ENCODE measurements around the gene LRG1.

LRG1 gene

DNA sequence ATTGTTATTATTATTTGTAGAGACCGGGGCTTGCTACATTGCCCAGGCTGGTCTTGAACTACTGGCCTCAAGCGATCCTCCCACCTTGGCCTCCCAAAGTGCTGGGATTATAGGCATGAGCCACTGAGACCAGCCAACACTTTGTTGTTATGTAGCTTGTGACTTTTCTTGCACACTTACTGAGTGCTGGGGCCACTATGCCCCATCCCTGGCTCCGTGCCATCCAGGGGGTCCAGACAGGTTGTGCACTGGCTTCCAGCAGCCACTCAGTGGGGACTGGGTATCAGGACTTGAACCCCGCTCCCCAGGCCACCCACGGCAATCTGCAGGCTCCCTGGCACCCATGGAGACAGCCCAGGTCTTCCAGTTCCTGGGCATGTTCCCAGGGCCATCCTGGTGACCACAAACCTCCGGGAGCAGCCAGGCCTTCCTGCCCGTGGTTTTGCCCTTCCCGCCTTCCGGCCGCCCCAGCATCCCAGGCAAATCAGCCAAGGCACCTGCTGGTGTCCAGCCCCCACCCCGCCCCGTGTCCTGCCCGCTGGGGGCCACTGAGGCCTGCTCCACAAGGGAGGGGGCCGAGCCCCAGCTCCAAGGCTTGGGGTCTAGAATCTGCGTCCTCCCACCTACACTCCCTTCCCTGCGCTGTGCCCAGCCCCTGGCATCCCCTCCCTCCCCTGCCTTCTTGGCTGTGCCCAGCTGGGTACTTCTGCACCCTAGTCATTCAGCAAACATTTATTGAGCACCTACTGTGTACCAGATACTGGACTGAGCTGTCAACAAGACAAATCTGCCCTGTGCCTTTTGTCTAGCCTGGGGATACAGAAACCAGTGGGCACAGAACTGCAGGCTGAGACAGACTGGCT is 43.4 kb upstream of the LRG1 start:
- TF ChIP-seq POU2F2 (IDR thresholded peaks at IDR 0.05; ENCODE audit: low read depth, low read length): no peak
- TF ChIP-seq TAF1 (IDR thresholded peaks at IDR 0.05; ENCODE audit: low read depth, low read length): no peak
- no peak for TF ChIP-seq POLR2AphosphoS5 (IDR thresholded peaks at IDR 0.05; ENCODE audit: low read depth, low read length)
- FAIRE-seq (no peak), DNase-seq (ENCODE audit: insufficient read length, low spot score) (no peak)

DNA sequence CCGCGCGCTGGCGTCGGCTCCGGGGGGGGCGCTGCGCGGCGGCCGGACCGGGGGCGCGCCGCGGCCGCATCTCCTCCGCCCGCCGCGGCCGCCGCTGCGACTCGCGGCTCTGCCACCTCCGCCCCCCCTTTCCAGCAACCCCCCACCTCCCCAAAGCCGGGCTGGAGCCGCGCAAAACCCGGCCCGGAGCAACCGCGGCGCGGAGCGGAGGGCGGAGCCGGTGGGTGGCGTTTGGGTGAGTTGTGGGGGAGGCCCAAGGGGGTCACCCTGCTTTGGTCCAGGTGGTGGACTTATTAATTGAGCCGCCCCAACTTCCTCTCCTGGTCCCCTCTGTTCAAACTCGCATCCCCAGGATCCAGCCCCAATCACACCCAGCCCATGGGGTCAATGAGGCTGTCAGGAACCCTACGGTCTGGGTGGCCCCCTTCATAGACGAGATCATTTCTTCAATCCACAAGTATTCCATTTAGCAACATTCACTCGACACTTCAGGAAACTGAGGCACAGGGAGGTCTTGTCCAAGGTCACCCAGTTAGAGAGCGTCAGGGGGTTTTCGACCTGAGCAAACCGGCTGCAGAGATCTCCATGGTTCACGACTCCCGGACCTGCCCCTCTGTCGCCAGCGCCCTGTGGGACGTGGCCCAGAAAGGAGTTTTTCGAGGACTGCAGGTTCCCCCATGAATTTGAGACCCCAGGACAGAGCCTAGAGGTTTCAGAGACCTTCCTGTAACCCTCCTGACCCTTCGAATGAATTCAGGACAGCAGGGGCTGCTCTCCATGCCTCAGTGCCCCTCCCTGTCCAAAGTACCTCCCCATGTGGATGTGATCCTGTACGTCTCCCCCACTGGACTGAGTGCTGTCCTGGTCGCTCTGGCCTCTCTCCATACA is 42.1 kb upstream of the LRG1 start:
- FAIRE-seq: no peak
- TF ChIP-seq POU2F2 (IDR thresholded peaks at IDR 0.05; ENCODE audit: low read depth, low read length) (no peak), PAX5 (IDR thresholded peaks at IDR 0.05; ENCODE audit: insufficient read depth, low read length, severe bottlenecking) (no peak), POLR2A (IDR thresholded peaks at IDR 0.05; ENCODE audit: low read depth, low read length) (no peak), TAF1 (IDR thresholded peaks at IDR 0.05; ENCODE audit: low read depth, low read length) (no peak), POLR2AphosphoS5 (IDR thresholded peaks at IDR 0.05; ENCODE audit: low read depth, low read length) (no peak), SPI1 (IDR thresholded peaks at IDR 0.05; ENCODE audit: low read depth, low read length) (no peak)
- DNase-seq (ENCODE audit: insufficient read length, low spot score): no peak

DNA sequence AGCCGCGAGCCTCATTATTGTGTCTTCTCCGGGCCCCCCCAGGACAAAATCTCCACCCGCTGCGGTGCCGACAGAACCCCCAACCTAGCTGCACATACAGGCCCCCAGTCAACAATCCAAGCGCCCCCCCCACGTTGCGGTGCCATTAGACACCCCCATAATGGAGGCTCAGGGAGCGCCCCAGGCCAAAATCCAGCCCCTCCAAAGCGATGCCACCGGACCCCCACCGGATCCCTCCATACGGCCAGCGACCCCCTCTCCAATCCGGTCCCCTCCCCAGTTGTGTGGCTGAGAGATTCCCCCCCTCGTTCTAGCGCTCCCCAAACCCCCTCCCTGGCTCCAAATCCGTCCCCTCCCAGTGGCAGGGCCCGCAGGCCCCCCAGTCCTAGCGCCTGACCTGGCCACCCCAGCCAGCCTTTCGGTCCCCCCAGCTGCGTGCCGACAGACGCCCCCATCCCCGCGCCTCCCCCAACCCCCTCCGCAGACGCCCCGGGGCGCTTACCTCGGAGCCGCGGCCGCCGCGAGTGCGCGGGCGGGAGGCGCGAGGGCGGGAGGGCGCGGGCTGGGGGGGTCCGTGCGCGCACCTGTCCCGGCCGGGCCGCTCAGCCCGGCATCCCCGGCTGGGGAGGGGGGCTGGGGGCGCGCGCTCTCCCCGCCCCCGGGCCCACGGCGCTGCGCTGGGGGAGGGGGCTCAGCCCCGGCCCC is 41.3 kb upstream of the LRG1 start:
- FAIRE-seq (no peak), DNase-seq (ENCODE audit: insufficient read length, low spot score) (no peak)
- TF ChIP-seq POLR2A (IDR thresholded peaks at IDR 0.05; ENCODE audit: low read depth, low read length): no peak
- TF ChIP-seq SPI1 (IDR thresholded peaks at IDR 0.05; ENCODE audit: low read depth, low read length): no peak
- no peak for TF ChIP-seq POU2F2 (IDR thresholded peaks at IDR 0.05; ENCODE audit: low read depth, low read length)
- TF ChIP-seq PAX5 (IDR thresholded peaks at IDR 0.05; ENCODE audit: insufficient read depth, low read length, severe bottlenecking): no peak
- no peak for TF ChIP-seq TAF1 (IDR thresholded peaks at IDR 0.05; ENCODE audit: low read depth, low read length)
- no peak for TF ChIP-seq POLR2AphosphoS5 (IDR thresholded peaks at IDR 0.05; ENCODE audit: low read depth, low read length)

GRCh38 chr19:4580021-4580901 is 40.4 kb upstream of the LRG1 start:
- DNase-seq (ENCODE audit: insufficient read length, low spot score): no peak
- no peak for TF ChIP-seq POU2F2 (IDR thresholded peaks at IDR 0.05; ENCODE audit: low read depth, low read length)
- no peak for TF ChIP-seq TAF1 (IDR thresholded peaks at IDR 0.05; ENCODE audit: low read depth, low read length)
- no peak for TF ChIP-seq POLR2A (IDR thresholded peaks at IDR 0.05; ENCODE audit: low read depth, low read length)
- no peak for TF ChIP-seq POLR2AphosphoS5 (IDR thresholded peaks at IDR 0.05; ENCODE audit: low read depth, low read length)
- no peak for TF ChIP-seq PAX5 (IDR thresholded peaks at IDR 0.05; ENCODE audit: insufficient read depth, low read length, severe bottlenecking)
- TF ChIP-seq SPI1 (IDR thresholded peaks at IDR 0.05; ENCODE audit: low read depth, low read length): no peak
- no peak for FAIRE-seq

- DNase-seq (ENCODE audit: insufficient read length, low spot score): no peak
- TF ChIP-seq POLR2AphosphoS5 (IDR thresholded peaks at IDR 0.05; ENCODE audit: low read depth, low read length) (no peak), SPI1 (IDR thresholded peaks at IDR 0.05; ENCODE audit: low read depth, low read length) (no peak), PAX5 (IDR thresholded peaks at IDR 0.05; ENCODE audit: insufficient read depth, low read length, severe bottlenecking) (no peak), POLR2A (IDR thresholded peaks at IDR 0.05; ENCODE audit: low read depth, low read length) (no peak), TAF1 (IDR thresholded peaks at IDR 0.05; ENCODE audit: low read depth, low read length) (no peak), POU2F2 (IDR thresholded peaks at IDR 0.05; ENCODE audit: low read depth, low read length) (no peak)
- FAIRE-seq: no peak
Measured at GRCh38 chr19:4579389-4579788, 39.6 kb upstream of the LRG1 start.

GRCh38 chr19:4578552-4579248 is 38.9 kb upstream of the LRG1 start:
- DNase-seq (ENCODE audit: insufficient read length, low spot score): no peak
- no peak for TF ChIP-seq POLR2AphosphoS5 (IDR thresholded peaks at IDR 0.05; ENCODE audit: low read depth, low read length)
- TF ChIP-seq PAX5 (IDR thresholded peaks at IDR 0.05; ENCODE audit: insufficient read depth, low read length, severe bottlenecking): no peak
- TF ChIP-seq SPI1 (IDR thresholded peaks at IDR 0.05; ENCODE audit: low read depth, low read length): no peak
- TF ChIP-seq POU2F2 (IDR thresholded peaks at IDR 0.05; ENCODE audit: low read depth, low read length): no peak
- TF ChIP-seq TAF1 (IDR thresholded peaks at IDR 0.05; ENCODE audit: low read depth, low read length): no peak
- no peak for TF ChIP-seq POLR2A (IDR thresholded peaks at IDR 0.05; ENCODE audit: low read depth, low read length)
- no peak for FAIRE-seq

DNA sequence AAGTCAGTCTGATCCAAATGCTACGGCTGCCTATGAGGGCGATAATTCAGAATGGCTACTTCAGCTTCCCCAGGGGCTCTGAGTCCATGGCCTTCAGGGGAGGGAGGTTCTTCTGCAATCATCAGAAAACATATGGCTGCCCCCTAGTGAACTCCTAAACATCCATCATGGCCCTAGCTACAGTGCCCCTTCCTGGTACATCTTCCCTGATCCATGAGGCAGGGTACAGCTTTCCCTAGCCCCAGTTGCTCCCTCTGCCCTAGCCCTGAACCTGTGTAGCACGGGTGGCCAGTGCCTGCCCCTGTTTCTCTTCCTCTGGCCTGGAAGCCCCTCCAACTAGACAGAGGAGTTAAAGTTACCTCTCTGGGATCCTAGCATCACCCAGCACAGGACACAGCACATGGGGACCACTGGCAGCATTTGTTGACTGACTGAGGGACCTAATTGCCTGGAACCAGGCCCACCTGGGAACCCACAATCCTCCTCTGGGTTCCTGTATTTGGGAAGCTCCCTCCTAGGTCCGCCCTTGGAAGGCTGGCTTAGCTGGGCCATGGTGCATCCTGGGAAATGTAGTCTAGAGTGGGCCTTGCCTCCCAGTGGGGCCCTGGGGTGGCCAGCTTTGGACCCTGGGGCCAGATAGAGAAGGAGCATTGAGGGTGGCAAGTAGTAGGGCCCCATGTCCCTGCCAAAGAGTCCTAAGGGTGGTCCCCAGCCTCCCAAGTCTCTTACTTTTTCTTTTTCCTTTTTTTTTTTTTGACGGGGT is 37.4 kb upstream of the LRG1 start:
- FAIRE-seq (no peak), DNase-seq (ENCODE audit: insufficient read length, low spot score) (no peak)
- TF ChIP-seq POLR2A (IDR thresholded peaks at IDR 0.05; ENCODE audit: low read depth, low read length): no peak
- TF ChIP-seq POU2F2 (IDR thresholded peaks at IDR 0.05; ENCODE audit: low read depth, low read length): no peak

Measured in GM12891 (cell line).